K562 (cell line): ENCODE measurements around the gene ATP7B. TPM values are rescaled to one million over a fixed set of nuclear protein-coding genes. Genes with fewer than 3 reads are reported as not detected.

Source experiments
- DPF2 ChIP-seq: fragments of 450-650 bp; IDR thresholded peaks from 2 replicates; pipeline ENCODE4 v1.6.1; 2016
- HMBOX1 ChIP-seq: sonication (generic); IDR thresholded peaks from 2 replicates; pipeline ENCODE4 v1.6.1; 2016
- MGA ChIP-seq: fragments of 450-650 bp; IDR thresholded peaks from 2 replicates; pipeline ENCODE4 v1.6.1; 2016; ENCODE audit warnings: mild to moderate bottlenecking, moderate library complexity
- polyA plus RNA-seq, 8 experiments: library from polyadenylated mRNA; depleted of rRNA in 4 of 8; stranded (reverse) in 5 of 8; unstranded in 3 of 8; fragments of >200 nt; fragmentation: Nextera tagmentation in 2 of 8; fragmentation: Illumina TruSeq in 1 of 8; extraction: Ambion mirVana in 2 of 8; extraction: Trizol in 1 of 8; gene quantifications; 2 replicates each; pipeline versions ENCODE4 v1.2.1 to v1.2.3, GENCODE V29; 2011 to 2014; ENCODE audit warnings: inconsistent platforms in 1 of 8, missing spikeins in 1 of 8
- total RNA-seq, 7 experiments: library from RNA; depleted of rRNA in 6 of 7; stranded (reverse); fragments of >200 nt in 6 of 7; fragmentation: Illumina TruSeq in 2 of 7; extraction: Trizol in 2 of 7; gene quantifications; 2 replicates each; pipeline versions ENCODE4 v1.2.1 to v1.2.3, GENCODE V29; 2011 to 2021; ENCODE audit warnings: low replicate concordance in 1 of 7

The ATP7B gene
- total and polyA plus RNA-seq, 9 of the 15 experiments (the other 6 are each of a cell fraction or from before 2014, with no cell fraction given), result 1.1 to 20.4 (median 8.5) TPM

GRCh38 chr13:52009946-52010345 is 1.3 kb downstream of the ATP7B start (continued):
- TF ChIP-seq MGA, result no peak
- peak; percentile 42; the same call in 1 of the 2 replicates for TF ChIP-seq HMBOX1
- 0 out of 2 replicates have a peak, but pooled peaks have one; percentile 17 for TF ChIP-seq DPF2
